Epithelial cell of esophagus (primary cell): ENCODE data around the gene KIAA0930.
"Not testable (repeated sequence)": the region's sequence is repeated elsewhere in the genome, so short reads cannot be mapped to it uniquely, and the experiment has no call there.

ENCODE experiments used
- DNase-seq: peaks from one replicate; pipeline ENCODE4 v3.0.0; 2010; ENCODE audit warnings: low read depth
- H3K4me3 ChIP-seq: 2 replicates; pipeline ENCODE4 v1.5.1; 2011; ENCODE audit warnings: mild to moderate bottlenecking, low read length, control low read depth
- CTCF ChIP-seq: IDR thresholded peaks from 2 replicates; pipeline ENCODE4 v1.5.1; 2011; ENCODE audit warnings: low read depth, mild to moderate bottlenecking, low read length, control low read depth, inconsistent platforms; ENCODE audit not compliant: insufficient read depth; ENCODE audit errors: missing control alignments

KIAA0930 gene

GRCh38 chr22:45278125-45278524, 37.4 kb upstream of the KIAA0930 start:
- no peak for TF ChIP-seq CTCF
- no peak overlapping the region for H3K4me3 ChIP-seq
- no peak for DNase-seq

- DNase-seq, H3K4me3 ChIP-seq: not testable (repeated sequence)
These were observed 37.0 kb upstream of the KIAA0930 start for GRCh38 chr22:45277720-45278119.

GRCh38 chr22:45276507-45277105, 35.9 kb upstream of the KIAA0930 start:
- DNase-seq: no peak
- no peak for TF ChIP-seq CTCF
- H3K4me3 ChIP-seq: no peak overlapping the region

GRCh38 chr22:45273452-45274075, 32.9 kb upstream of the KIAA0930 start:
- TF ChIP-seq CTCF: no peak
- H3K4me3 ChIP-seq: no peak overlapping the region

GRCh38 chr22:45272498-45272897, 31.8 kb upstream of the KIAA0930 start:
- no peak overlapping the region for H3K4me3 ChIP-seq
- DNase-seq: no peak
- TF ChIP-seq CTCF: no peak

More at GRCh38 chr22:45273452-45274075, 32.9 kb upstream of the KIAA0930 start:
- DNase-seq: no peak

GRCh38 chr22:45271667-45272201, 31.0 kb upstream of the KIAA0930 start:
- DNase-seq: no peak
- H3K4me3 ChIP-seq: no peak overlapping the region
- no peak for TF ChIP-seq CTCF

- no peak for DNase-seq
- H3K4me3 ChIP-seq: no peak overlapping the region
- no peak for TF ChIP-seq CTCF
These were observed 29.7 kb upstream of the KIAA0930 start for GRCh38 chr22:45270095-45271020.
